K562 (cell line): ENCODE measurements around the gene ANK2. TPM values are rescaled to one million over a fixed set of nuclear protein-coding genes. Genes with fewer than 3 reads are reported as not detected.

Experiments used
- ATAC-seq: fragments of 200-7000 bp; cut with Tn5 transposase; 3 replicates; pipeline ENCODE4 v1.9.1; 2020; ENCODE audit warnings: moderate library complexity
- BruUV-seq: library from RNA; stranded (reverse); fragments of 400-500 nt; replicated peaks from 2 replicates; lab custom pipeline; 2021; lab: Mats Ljungman, UMichigan
- CTCF ChIA-PET: fragments of 300-600 bp; formaldehyde crosslinking; extraction: SDS; loops from one replicate; lab custom pipeline; 2021; ENCODE audit warnings: low intra/inter-chr PET ratio; lab: Yijun Ruan, JAX
- POLR2A ChIA-PET: fragments of 300-600, 350-650 bp; sonication (Branson Sonifier 250); formaldehyde crosslinking; extraction: SDS; loops from one replicate; lab custom pipeline; 2021; ENCODE audit warnings: antibody characterized with exemption, inconsistent platforms; lab: Yijun Ruan, JAX
- DNase-seq, 4 experiments: peaks; one replicate each; pipeline versions ENCODE4 v3.0.0 to v3.0.0-alpha.2; 2011 to 2018; ENCODE audit warnings: low spot score in 3 of 4, mixed read lengths in 3 of 4; ENCODE audit errors: extremely low read depth in 1 of 4
- FAIRE-seq: peaks from 2 replicates; lab custom pipeline; 2011; peaks lifted over from hg19 to GRCh38; lab: Jason Lieb, UNC
- H2AFZ ChIP-seq: 2 replicates; pipeline ENCODE4 v1.6.0; 2011; ENCODE audit warnings: low read depth, low read length, control low read depth, inconsistent platforms
- H3K27ac ChIP-seq: fragments of 200-600 bp; 3 replicates; pipeline ENCODE4 v1.8.0; 2011; ENCODE audit warnings: low read depth, mild to moderate bottlenecking, control low read depth, inconsistent platforms, low read length, moderate library complexity, mixed read lengths; ENCODE audit errors: extremely low read depth
- H3K27me3 ChIP-seq, 2 experiments: fragments of 300-600 bp in 1 of 2; 2 replicates in 1 of 2; 3 replicates in 1 of 2; pipeline versions ENCODE4 v1.6.0 to v1.8.0; 2011; ENCODE audit warnings: inconsistent platforms in 2 of 2, low read length in 2 of 2, mild to moderate bottlenecking in 1 of 2, mixed read lengths in 1 of 2, moderate library complexity in 1 of 2; ENCODE audit not compliant: control insufficient read depth in 2 of 2, insufficient read depth in 2 of 2
- H3K36me3 ChIP-seq: fragments of 300-600 bp; 3 replicates; pipeline ENCODE4 v1.8.0; 2011; ENCODE audit warnings: mild to moderate bottlenecking, low read length, inconsistent platforms; ENCODE audit not compliant: control insufficient read depth, insufficient read depth
- H3K4me1 ChIP-seq, 2 experiments: fragments of 200-600 bp in 1 of 2; replicated peaks in 1 of 2; 2 replicates in 1 of 2; 3 replicates in 1 of 2; pipeline versions ENCODE4 v1.5.1 to v1.8.0; 2011; ENCODE audit warnings: inconsistent platforms in 2 of 2, low read length in 2 of 2, mild to moderate bottlenecking in 1 of 2, mixed read lengths in 1 of 2, moderate library complexity in 1 of 2; ENCODE audit not compliant: control insufficient read depth in 2 of 2, insufficient read depth in 2 of 2
- H3K4me2 ChIP-seq: 2 replicates; pipeline ENCODE4 v1.6.1; 2011; ENCODE audit warnings: low read length, control low read depth, inconsistent platforms, mixed read lengths; ENCODE audit not compliant: insufficient read depth
- H3K4me3 ChIP-seq: fragments of 200-600 bp; sonication (generic), shearing (Covaris generic); 2 replicates; pipeline ENCODE4 v1.5.1; 2016; ENCODE audit warnings: control low read depth, inconsistent platforms
- H3K79me2 ChIP-seq: fragments of 200-600 bp; 3 replicates; pipeline ENCODE4 v1.8.0; 2011; ENCODE audit warnings: low read length, inconsistent platforms; ENCODE audit not compliant: control insufficient read depth, insufficient read depth
- H3K9ac ChIP-seq, 2 experiments: 2 replicates each; pipeline versions ENCODE4 v1.6.0 to v1.6.1; 2011; ENCODE audit warnings: low read depth in 2 of 2, low read length in 2 of 2, control low read depth in 1 of 2, inconsistent platforms in 1 of 2, mild to moderate bottlenecking in 1 of 2, mixed read lengths in 1 of 2; ENCODE audit not compliant: insufficient read depth in 1 of 2
- H3K9me1 ChIP-seq: one replicate; pipeline ENCODE4 v1.6.0; 2011; ENCODE audit warnings: inconsistent platforms, mild to moderate bottlenecking, low read length, moderate library complexity; ENCODE audit not compliant: control insufficient read depth, insufficient read depth
- H3K9me3 ChIP-seq: replicated peaks from 2 replicates; pipeline ENCODE4 v1.5.1; 2011; ENCODE audit warnings: low read depth, low read length, inconsistent platforms; ENCODE audit not compliant: control insufficient read depth, insufficient read depth
- H4K20me1 ChIP-seq: replicated peaks from 2 replicates; pipeline ENCODE4 v1.6.1; 2011; ENCODE audit warnings: low read length, inconsistent platforms, mixed read lengths; ENCODE audit not compliant: control insufficient read depth, insufficient read depth
- BCL6 ChIP-seq: fragments of 250-450 bp; sonication (Bioruptor Pico); IDR thresholded peaks from 2 replicates; pipeline ENCODE4 v1.4.0; 2020
- CREB1 ChIP-seq, 2 experiments: sonication (generic) in 1 of 2; formaldehyde crosslinking in 1 of 2; IDR thresholded peaks; 2 replicates each; pipeline versions ENCODE4 v1.6.1 to v1.8.0; 2012 to 2022; ENCODE audit warnings: inconsistent platforms in 1 of 2, mild to moderate bottlenecking in 1 of 2, missing genetic modification reagents in 1 of 2, moderate library complexity in 1 of 2
- E2F3 ChIP-seq: fragments of 250-450 bp; sonication (Bioruptor Pico); IDR thresholded peaks from 2 replicates; pipeline ENCODE4 v1.4.0; 2020; ENCODE audit warnings: mild to moderate bottlenecking
- FOXK1 ChIP-seq: sonication (generic); formaldehyde crosslinking; IDR thresholded peaks from 2 replicates; pipeline ENCODE4 v1.8.0; 2022; ENCODE audit warnings: missing genetic modification reagents, mild to moderate bottlenecking, borderline replicate concordance
- HDAC6 ChIP-seq: IDR thresholded peaks from 2 replicates; pipeline ENCODE4 v1.6.1; 2012; ENCODE audit warnings: low read depth, mild to moderate bottlenecking, control low read depth, inconsistent platforms, low read length, moderate library complexity
- HNRNPK ChIP-seq: fragments of 200-400 bp; formaldehyde crosslinking; IDR thresholded peaks from one replicate; pipeline ENCODE4 v1.6.1; 2018; ENCODE audit warnings: mild to moderate bottlenecking, low read depth, low read length; ENCODE audit not compliant: poor library complexity, severe bottlenecking
- NR2F6 ChIP-seq: fragments of 450-650 bp; formaldehyde crosslinking; IDR thresholded peaks from 2 replicates; pipeline ENCODE4 v1.4.0; 2020; ENCODE audit warnings: mild to moderate bottlenecking
- NR4A1 ChIP-seq, 2 experiments: fragments of 250-450 bp in 1 of 2; fragments of 450-650 bp in 1 of 2; sonication (Bioruptor Pico) in 1 of 2; IDR thresholded peaks; 2 replicates each; pipeline versions ENCODE4 v1.4.0 to v1.6.1; 2016 to 2020; ENCODE audit warnings: mild to moderate bottlenecking in 2 of 2, missing compliant biosample characterization in 1 of 2, missing genetic modification characterization in 1 of 2, moderate library complexity in 1 of 2
- PYGO2 ChIP-seq: fragments of 450-650 bp; IDR thresholded peaks from 2 replicates; pipeline ENCODE4 v1.6.1; 2016; ENCODE audit warnings: mild to moderate bottlenecking, missing genetic modification characterization, moderate library complexity, missing compliant biosample characterization
- SMARCC2 ChIP-seq: fragments of 450-650 bp; IDR thresholded peaks from 2 replicates; pipeline ENCODE4 v1.6.1; 2017; ENCODE audit warnings: antibody characterized with exemption, moderate library complexity, mild to moderate bottlenecking, low read depth
- XRCC4 ChIP-seq: IDR thresholded peaks from one replicate; pipeline ENCODE4 v1.6.1; 2011; ENCODE audit not compliant: insufficient read depth, insufficient read length; ENCODE audit errors: extremely low read depth
- ZNF766 ChIP-seq: fragments of 200-800 bp; sonication (Bioruptor generic); conservative IDR thresholded peaks from 2 replicates; pipeline ENCODE4 v1.6.1; 2016; ENCODE audit warnings: missing genetic modification characterization, missing compliant biosample characterization
- WGBS: fragments of 100-300 bp; shearing (Covaris generic); methylation state at CpG from one replicate; pipeline ENCODE4 v1.1.6; 2016; ENCODE audit warnings: low coverage, mixed read lengths; ENCODE audit not compliant: insufficient coverage; ENCODE audit errors: missing lambda C conversion rate; 5-methylcytosine and 5-hydroxymethylcytosine counted together
- in situ Hi-C: fragments of 300-500 bp; cut with MboI; formaldehyde crosslinking; loops from 4 replicates; pipeline ENCODE4 v1.15.0; 2018; ENCODE audit warnings: inconsistent platforms, mixed read lengths
- intact Hi-C: fragments of 100-400 bp; cut with micrococcal nuclease; formaldehyde crosslinking; loops from 2 replicates; pipeline ENCODE4 v1.14.2; 2022
- polyA plus RNA-seq, 8 experiments: library from polyadenylated mRNA; depleted of rRNA in 4 of 8; stranded (reverse) in 5 of 8; unstranded in 3 of 8; fragments of >200 nt; fragmentation: Nextera tagmentation in 2 of 8; fragmentation: Illumina TruSeq in 1 of 8; extraction: Ambion mirVana in 2 of 8; extraction: Trizol in 1 of 8; gene quantifications; 2 replicates each; pipeline versions ENCODE4 v1.2.1 to v1.2.3, GENCODE V29; 2011 to 2014; ENCODE audit warnings: inconsistent platforms in 1 of 8, missing spikeins in 1 of 8
- total RNA-seq, 7 experiments: library from RNA; depleted of rRNA in 6 of 7; stranded (reverse); fragments of >200 nt in 6 of 7; fragmentation: Illumina TruSeq in 2 of 7; extraction: Trizol in 2 of 7; gene quantifications; 2 replicates each; pipeline versions ENCODE4 v1.2.1 to v1.2.3, GENCODE V29; 2011 to 2021; ENCODE audit warnings: low replicate concordance in 1 of 7

The ANK2 gene
- total and polyA plus RNA-seq, 9 of the 15 experiments (the other 6 are each of a cell fraction or from before 2014, with no cell fraction given): 0.07 to 0.24 TPM; not detected in 7

GRCh38 chr4:113026556-113026955 is 22.9 kb upstream of the ANK2 start (continued):
- TF ChIP-seq CREB1 (IDR thresholded peaks at IDR 0.05) (no peak), CREB1 (CRISPR knock-in tag; IDR thresholded peaks at IDR 0.05) (no peak), BCL6 (no peak), NR2F6 (no peak)

- BruUV-seq: no TSS peak
- Histone ChIP-seq H3K27me3 (no peaks in the 10 kb centered on the region), H4K20me1 (no peaks in the 10 kb centered on the region), H3K9ac (no peak overlapping the region), H2AFZ (no peak overlapping the region), H3K4me2 (no peak overlapping the region), H3K4me3 (no peak overlapping the region), H3K79me2 (no peaks in the 10 kb centered on the region), H3K36me3 (no peaks in the 10 kb centered on the region), H3K4me1 (no peaks in the 10 kb centered on the region), H3K9me3 (no peaks in the 10 kb centered on the region; the same call in 1 of the 2 replicates), H3K9me1 (no peaks in the 10 kb centered on the region), H3K27ac (no peak overlapping the region)
- no peak for DNase-seq
- WGBS: 0% methylated on average over 2 of the region's 2 CpGs
- no peak for TF ChIP-seq ZNF766
- no peak for TF ChIP-seq FOXK1 (CRISPR knock-in tag)
- no peak for TF ChIP-seq XRCC4
- TF ChIP-seq NR4A1 (CRISPR knock-in tag; IDR thresholded peaks at IDR 0.05): no peak
- no peak for TF ChIP-seq NR4A1 (tag; IDR thresholded peaks at IDR 0.05)
- no peak for TF ChIP-seq E2F3
- no peak for TF ChIP-seq HNRNPK
- TF ChIP-seq PYGO2 (tag): no peak
- no peak for TF ChIP-seq SMARCC2
- TF ChIP-seq HDAC6: no peak
- no peak for FAIRE-seq
- ChIA-PET POLR2A (no interaction called here), CTCF (no interaction called here)
- no peak for ATAC-seq
- intact Hi-C loops (no loop called here), in situ Hi-C loops (no loop called here)
Measured at GRCh38 chr4:113028074-113028473, 21.4 kb upstream of the ANK2 start.
